Lower leg skin (tissue), 3 donors: ENCODE measurements around the gene ANKHD1.

ENCODE experiments used
- POLR2A ChIP-seq, 2 donors: fragments of 450-650 bp; IDR thresholded peaks; one replicate each; pipeline ENCODE4 v1.6.1; 2016 to 2017; ENCODE audit warnings: antibody characterized with exemption in 2 of 2, mild to moderate bottlenecking in 1 of 2, moderate library complexity in 1 of 2
- TF ChIP-seq, protein P1 (sequence below), 3 donors: fragments of 450-650 bp; IDR thresholded peaks; one replicate each; pipeline ENCODE4 v1.5.1; 2016; ENCODE audit warnings: antibody characterized with exemption in 3 of 3, mild to moderate bottlenecking in 3 of 3, moderate library complexity in 2 of 3

DNA sequence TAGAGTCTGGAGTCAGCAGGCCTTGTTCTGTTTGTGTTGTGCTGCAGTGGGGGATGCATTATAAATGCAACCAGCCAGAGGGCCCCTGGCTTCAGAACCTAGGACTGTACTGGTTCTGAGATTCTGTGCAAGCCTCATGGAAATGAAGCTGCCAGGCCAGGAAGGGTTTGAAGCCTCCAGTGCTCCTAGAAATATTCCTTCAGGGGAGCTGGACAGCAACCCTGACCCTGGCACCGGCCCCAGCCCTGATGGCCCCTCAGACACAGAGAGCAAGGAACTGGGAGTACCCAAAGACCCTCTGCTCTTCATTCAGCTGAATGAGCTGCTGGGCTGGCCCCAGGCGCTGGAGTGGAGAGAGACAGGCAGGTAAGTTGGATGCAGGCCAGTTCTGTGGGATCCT lies 41.5 kb upstream of the ANKHD1 start, which contains the start of gene SLC4A9:
- TF ChIP-seq, protein P1, sequence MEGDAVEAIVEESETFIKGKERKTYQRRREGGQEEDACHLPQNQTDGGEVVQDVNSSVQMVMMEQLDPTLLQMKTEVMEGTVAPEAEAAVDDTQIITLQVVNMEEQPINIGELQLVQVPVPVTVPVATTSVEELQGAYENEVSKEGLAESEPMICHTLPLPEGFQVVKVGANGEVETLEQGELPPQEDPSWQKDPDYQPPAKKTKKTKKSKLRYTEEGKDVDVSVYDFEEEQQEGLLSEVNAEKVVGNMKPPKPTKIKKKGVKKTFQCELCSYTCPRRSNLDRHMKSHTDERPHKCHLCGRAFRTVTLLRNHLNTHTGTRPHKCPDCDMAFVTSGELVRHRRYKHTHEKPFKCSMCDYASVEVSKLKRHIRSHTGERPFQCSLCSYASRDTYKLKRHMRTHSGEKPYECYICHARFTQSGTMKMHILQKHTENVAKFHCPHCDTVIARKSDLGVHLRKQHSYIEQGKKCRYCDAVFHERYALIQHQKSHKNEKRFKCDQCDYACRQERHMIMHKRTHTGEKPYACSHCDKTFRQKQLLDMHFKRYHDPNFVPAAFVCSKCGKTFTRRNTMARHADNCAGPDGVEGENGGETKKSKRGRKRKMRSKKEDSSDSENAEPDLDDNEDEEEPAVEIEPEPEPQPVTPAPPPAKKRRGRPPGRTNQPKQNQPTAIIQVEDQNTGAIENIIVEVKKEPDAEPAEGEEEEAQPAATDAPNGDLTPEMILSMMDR (IDR thresholded peaks at IDR 0.05) = no peak
- TF ChIP-seq POLR2A (IDR thresholded peaks at IDR 0.05) = no peak
